HG02852 (cell line): ENCODE results near the gene SHB.
A peak's percentile ranks its signal among the peaks of the same experiment; 100 is the strongest.

Source experiments
- ATAC-seq: cut with Tn5 transposase; IDR thresholded peaks from one replicate; pipeline ENCODE4 v1.9.1; 2021; ENCODE audit warnings: mild to moderate bottlenecking, moderate library complexity; ENCODE audit not compliant: unreplicated experiment

SHB gene, protein sequence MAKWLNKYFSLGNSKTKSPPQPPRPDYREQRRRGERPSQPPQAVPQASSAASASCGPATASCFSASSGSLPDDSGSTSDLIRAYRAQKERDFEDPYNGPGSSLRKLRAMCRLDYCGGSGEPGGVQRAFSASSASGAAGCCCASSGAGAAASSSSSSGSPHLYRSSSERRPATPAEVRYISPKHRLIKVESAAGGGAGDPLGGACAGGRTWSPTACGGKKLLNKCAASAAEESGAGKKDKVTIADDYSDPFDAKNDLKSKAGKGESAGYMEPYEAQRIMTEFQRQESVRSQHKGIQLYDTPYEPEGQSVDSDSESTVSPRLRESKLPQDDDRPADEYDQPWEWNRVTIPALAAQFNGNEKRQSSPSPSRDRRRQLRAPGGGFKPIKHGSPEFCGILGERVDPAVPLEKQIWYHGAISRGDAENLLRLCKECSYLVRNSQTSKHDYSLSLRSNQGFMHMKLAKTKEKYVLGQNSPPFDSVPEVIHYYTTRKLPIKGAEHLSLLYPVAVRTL

GRCh38 chr9:38068701-38069628 lies at the start of gene SHB:
SHB (minus strand) TSS chr9:38069227; CDS start chr9:38068645, 582 bp downstream.
- peak; percentile 43 for ATAC-seq

- no peak for ATAC-seq
These were observed 48.6 kb upstream of the SHB start for GRCh38 chr9:38117651-38118050.

GRCh38 chr9:38114905-38115304 lies 45.9 kb upstream of the SHB start:
- no peak for ATAC-seq

DNA sequence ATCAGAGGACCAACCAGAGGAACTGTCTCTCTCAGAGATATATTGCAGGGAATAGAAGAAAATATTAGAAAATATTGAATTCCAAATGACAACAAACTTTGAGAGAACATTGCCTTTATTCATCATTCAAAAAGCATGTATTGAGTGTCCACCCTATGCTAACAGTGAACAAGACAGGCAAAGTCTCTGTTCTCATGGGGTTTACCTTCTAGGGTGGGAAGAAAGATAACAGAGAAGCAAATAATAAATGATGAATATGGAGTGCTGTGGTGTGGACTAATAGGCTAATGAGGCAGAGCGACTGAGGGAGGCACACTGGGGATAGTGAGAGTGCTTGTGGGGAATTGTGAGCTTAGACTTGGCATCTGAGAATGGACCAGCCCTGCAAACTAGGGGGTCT lies 43.4 kb upstream of the SHB start:
- no peak for ATAC-seq

DNA sequence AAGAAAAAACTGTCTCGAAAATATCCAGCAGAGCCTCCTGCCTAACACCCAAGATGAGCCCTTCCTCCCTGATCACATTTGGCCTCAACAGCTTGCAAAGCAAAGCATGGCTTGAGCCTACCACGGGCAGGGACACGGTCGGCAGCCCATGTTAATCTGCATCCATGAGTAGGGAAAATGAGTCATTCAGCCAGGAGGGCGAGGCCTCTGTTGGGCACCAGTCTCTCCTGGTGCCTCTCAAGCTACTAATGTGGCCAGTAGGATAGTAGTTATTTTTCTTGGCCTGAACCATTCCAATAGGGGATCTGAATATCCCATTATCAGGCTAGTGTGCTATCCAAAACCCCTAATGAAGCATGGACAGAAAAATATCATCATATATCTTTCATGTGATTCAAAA lies 43.0 kb upstream of the SHB start:
- no peak for ATAC-seq

- no peak for ATAC-seq
These were observed 41.4 kb upstream of the SHB start for GRCh38 chr9:38110476-38110875.

GRCh38 chr9:38109601-38110000 lies 40.6 kb upstream of the SHB start:
- no peak for ATAC-seq

GRCh38 chr9:38108326-38108725 lies 39.3 kb upstream of the SHB start:
- no peak for ATAC-seq

DNA sequence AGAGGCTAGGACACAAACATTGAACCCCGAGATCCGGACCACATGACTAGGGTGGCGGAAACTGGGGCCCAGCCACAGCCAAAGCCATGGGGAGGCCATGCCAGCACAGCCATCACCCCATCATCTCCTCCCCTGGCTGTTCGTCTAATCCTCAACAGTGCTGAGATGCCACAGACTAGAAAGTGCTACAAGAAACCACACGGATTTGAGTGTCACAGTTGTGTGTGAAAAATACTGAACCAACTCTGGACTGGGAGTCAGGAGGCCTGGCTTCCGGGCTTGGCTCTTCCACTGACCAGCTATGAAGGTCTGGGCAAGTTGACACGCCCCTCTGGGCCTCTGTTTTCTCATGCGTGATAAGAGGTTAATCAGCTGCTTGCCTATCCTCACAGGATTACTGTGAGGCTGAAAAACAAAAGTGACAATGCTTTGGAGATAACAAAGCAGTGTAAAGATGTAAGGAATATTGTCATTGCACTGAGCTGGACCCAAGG lies 38.8 kb upstream of the SHB start:
- ATAC-seq: no peak

GRCh38 chr9:38107405-38107804 lies 38.4 kb upstream of the SHB start:
- no peak for ATAC-seq

- ATAC-seq: no peak
These were observed 37.5 kb upstream of the SHB start for GRCh38 chr9:38106488-38106887.

DNA sequence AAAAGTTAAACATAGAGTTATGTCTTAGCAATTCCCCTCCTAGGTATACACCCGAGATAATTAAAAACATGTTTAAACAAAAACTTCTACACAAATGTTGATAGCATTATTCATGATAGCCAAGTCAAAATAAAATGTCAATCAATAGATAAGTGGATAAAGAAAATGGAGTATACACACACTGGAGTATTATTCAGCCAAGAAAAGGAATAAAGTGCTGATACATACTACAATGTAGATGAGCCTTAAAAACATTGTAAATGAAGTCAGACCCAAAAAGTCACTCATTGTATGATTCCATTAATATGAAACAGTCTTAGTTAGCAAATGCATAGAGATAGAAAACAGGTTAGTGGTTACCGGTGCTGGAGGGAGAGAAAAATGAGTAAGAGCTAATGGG lies 34.3 kb upstream of the SHB start:
- ATAC-seq: no peak

- ATAC-seq: no peak
These were observed 32.4 kb upstream of the SHB start for GRCh38 chr9:38101423-38101822.

GRCh38 chr9:38096238-38096805 lies 27.3 kb upstream of the SHB start:
- no peak for ATAC-seq

- ATAC-seq: no peak
These were observed 25.1 kb upstream of the SHB start for GRCh38 chr9:38094165-38094564.

- no peak for ATAC-seq
These were observed 23.6 kb upstream of the SHB start for GRCh38 chr9:38092656-38093055.

DNA sequence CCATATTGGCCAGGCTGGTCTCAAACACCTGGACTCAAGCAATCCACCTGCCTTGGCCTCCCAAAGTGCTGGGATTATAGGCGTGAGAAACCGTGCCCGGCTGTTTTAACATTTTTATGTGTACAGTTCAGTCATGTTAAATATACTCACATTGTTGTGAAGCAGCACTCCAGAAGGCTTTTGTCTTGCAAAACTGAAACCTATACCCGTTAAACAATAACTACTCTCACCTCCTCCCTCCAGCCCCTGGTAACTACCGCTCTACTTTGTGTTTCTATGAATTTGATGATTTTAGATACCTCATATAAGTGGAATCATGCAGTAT lies 23.1 kb upstream of the SHB start:
- no peak for ATAC-seq

GRCh38 chr9:38091310-38092199 lies 22.5 kb upstream of the SHB start:
- peak; percentile 75 for ATAC-seq

- ATAC-seq: no peak
These were observed 21.1 kb upstream of the SHB start for GRCh38 chr9:38090170-38090569.

DNA sequence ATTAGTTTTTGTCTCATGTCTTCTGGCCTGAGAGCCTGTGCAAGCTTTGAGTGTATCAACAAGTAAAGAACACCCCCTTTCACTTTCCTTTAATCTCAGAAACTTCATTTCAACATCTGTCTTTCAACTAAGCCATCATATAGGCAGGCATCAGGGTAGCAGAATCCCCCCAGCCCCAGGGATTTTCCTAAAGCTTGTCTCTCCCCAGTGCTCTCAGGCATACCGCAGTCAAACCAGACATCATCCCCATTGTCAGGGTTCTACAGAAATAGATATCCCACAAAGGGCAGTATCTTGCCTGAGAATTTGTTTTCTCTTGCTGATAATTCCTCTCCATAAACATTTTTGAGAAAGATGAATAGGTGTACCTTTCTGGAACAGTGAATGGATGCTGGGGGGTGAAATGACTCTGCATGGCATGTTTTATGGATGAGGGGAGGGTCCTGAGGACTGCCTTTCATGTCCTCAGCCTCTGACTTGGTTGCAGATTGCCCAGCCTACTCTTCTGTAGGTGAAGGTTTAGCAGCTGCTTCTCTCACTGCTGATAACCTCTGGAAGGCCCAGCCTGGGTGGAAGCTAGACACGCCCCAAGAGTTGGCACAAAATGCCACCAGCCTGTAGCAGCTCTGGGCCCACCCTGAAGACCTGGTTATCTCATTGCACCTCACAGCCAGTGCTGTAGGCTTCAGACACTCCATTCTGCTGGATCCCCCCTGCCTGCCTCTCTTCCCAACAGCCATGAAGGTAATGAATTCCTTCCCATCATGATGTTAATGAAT lies 20.5 kb upstream of the SHB start:
- no peak for ATAC-seq
